Measurements from ENCODE around the gene AGO3. TPM values are rescaled to one million over a fixed set of nuclear protein-coding genes. Genes with fewer than 3 reads are reported as not detected.
A peak's percentile ranks its signal among the peaks of the same experiment; 100 is the strongest.

AGO3 gene
- total and polyA plus RNA-seq, 2 of the 13 experiments (the other 11 are each of a cell fraction or from before 2014, with no cell fraction given), result 21.2 to 27.1 TPM

GRCh38 chr1:36115200-36115669, 184.3 kb downstream of the AGO3 start (continued):
- TF ChIP-seq AFF4 (CRISPR knock-in tag; IDR thresholded peaks at IDR 0.05) (no peak), ZNF317 (CRISPR knock-in tag; IDR thresholded peaks at IDR 0.05) (0 out of 2 replicates have a peak, but pooled peaks have one; percentile 30), ZNF44 (CRISPR knock-in tag; IDR thresholded peaks at IDR 0.05) (no peak), ZBTB20 (CRISPR knock-in tag; IDR thresholded peaks at IDR 0.05; ENCODE audit: borderline replicate concordance, low read depth) (no peak), KAT8 (CRISPR knock-in tag; IDR thresholded peaks at IDR 0.05) (0 out of 2 replicates have a peak, but pooled peaks have one; percentile 40), HIC2 (CRISPR knock-in tag; IDR thresholded peaks at IDR 0.05; ENCODE audit: low read depth) (no peak), GABPB1 (CRISPR knock-in tag; IDR thresholded peaks at IDR 0.05) (peak; percentile 56), ZBTB46 (CRISPR knock-in tag; IDR thresholded peaks at IDR 0.05; ENCODE audit: borderline replicate concordance) (no peak), PHF8 (CRISPR knock-in tag; IDR thresholded peaks at IDR 0.05) (peak; percentile 76), HMGXB4 (CRISPR knock-in tag; IDR thresholded peaks at IDR 0.05; ENCODE audit: borderline replicate concordance in 1 of 2, low read depth in 1 of 2) (peak in 1 of 2 experiments; percentile 44; a peak in 1 of 4 replicates), ZSCAN29 (CRISPR knock-in tag; conservative IDR thresholded peaks at IDR 0.05) (0 out of 2 replicates have a peak, but pooled peaks have one; percentile 53), CREB1 (IDR thresholded peaks at IDR 0.05) (no peak), CREB1 (CRISPR knock-in tag; IDR thresholded peaks at IDR 0.05) (no peak), ZNF687 (CRISPR knock-in tag; IDR thresholded peaks at IDR 0.05) (peak; percentile 79), ZNF772 (CRISPR knock-in tag; IDR thresholded peaks at IDR 0.05) (no peak)
